Measurements from ENCODE around the gene MAPK4.

- TF ChIP-seq CTCF (IDR thresholded peaks at IDR 0.05) (no peak), POLR2A (IDR thresholded peaks at IDR 0.05) (no peak)
These were observed 101.1 kb downstream of the MAPK4 start for GRCh38 chr18:50661013-50661412.

All from esophagus squamous epithelium (tissue), 4 donors.